GM21447 (cell line): ENCODE results near the gene LPXN.

Source experiments
- ATAC-seq: cut with Tn5 transposase; IDR thresholded peaks from one replicate; pipeline ENCODE4 v1.9.1; 2021; ENCODE audit not compliant: unreplicated experiment

The LPXN gene

GRCh38 chr11:58525037-58525614, 50.5 kb downstream of the LPXN start:
- ATAC-seq: peak; percentile 86

- ATAC-seq: peak; percentile 37
These were observed 51.2 kb downstream of the LPXN start for GRCh38 chr11:58524232-58525036.

- no peak for ATAC-seq
These were observed 61.8 kb downstream of the LPXN start for GRCh38 chr11:58513747-58514367.

GRCh38 chr11:58511636-58512035, 64.0 kb downstream of the LPXN start:
- ATAC-seq: no peak

- no peak for ATAC-seq
These were observed 65.9 kb downstream of the LPXN start for GRCh38 chr11:58509748-58510147.

- no peak for ATAC-seq
These were observed 66.8 kb downstream of the LPXN start for GRCh38 chr11:58508814-58509213.

- no peak for ATAC-seq
These were observed 67.7 kb downstream of the LPXN start, which contains the start of gene OR5B21 for GRCh38 chr11:58508005-58508404. TSS of gene OR5B21 (minus strand) at chr11:58508105. CDS start at chr11:58508105, 0 bp downstream.

GRCh38 chr11:58507355-58507754, 68.3 kb downstream of the LPXN start:
- no peak for ATAC-seq

GRCh38 chr11:58506935-58507334, 68.7 kb downstream of the LPXN start:
- ATAC-seq: peak; percentile 49

GRCh38 chr11:58505849-58506248, 69.8 kb downstream of the LPXN start:
- ATAC-seq: no peak

GRCh38 chr11:58504232-58504631, 71.4 kb downstream of the LPXN start:
- no peak for ATAC-seq

- ATAC-seq: peak; percentile 97
These were observed 72.2 kb downstream of the LPXN start for GRCh38 chr11:58503361-58503856.

- ATAC-seq: no peak
These were observed 73.7 kb downstream of the LPXN start for GRCh38 chr11:58502004-58502403.

GRCh38 chr11:58498464-58498863, 77.2 kb downstream of the LPXN start:
- ATAC-seq: no peak

GRCh38 chr11:58497951-58498350, 77.7 kb downstream of the LPXN start:
- ATAC-seq: no peak

GRCh38 chr11:58495906-58496305, 79.8 kb downstream of the LPXN start:
- ATAC-seq: peak; percentile 54

- no peak for ATAC-seq
These were observed 81.6 kb downstream of the LPXN start for GRCh38 chr11:58494101-58494500.

- ATAC-seq: no peak
These were observed 82.0 kb downstream of the LPXN start for GRCh38 chr11:58493676-58494075.

- no peak for ATAC-seq
These were observed 84.8 kb downstream of the LPXN start for GRCh38 chr11:58490827-58491226.

GRCh38 chr11:58487170-58487569, 88.5 kb downstream of the LPXN start:
- no peak for ATAC-seq

GRCh38 chr11:58485961-58486360, 89.7 kb downstream of the LPXN start:
- no peak for ATAC-seq
